Activated CD8-positive, alpha-beta memory T cell treated with anti-CD3 and anti-CD28 coated beads, Interleukin-2, amount 10 ng/mL, durations not matched to agents 7 days and 5 days (primary cell): Measurements from ENCODE around the gene GRK6. TPM values are rescaled to one million over a fixed set of nuclear protein-coding genes. Genes with fewer than 3 reads are reported as not detected.

ENCODE experiments used
- ATAC-seq: fragments of 150-1000 bp; cut with Tn5 transposase; one replicate; pipeline ENCODE4 v1.10.0; 2021; ENCODE audit warnings: moderate library complexity
- CTCF ChIA-PET: fragments of 350-600 bp; sonication (Branson Sonifier 250); formaldehyde crosslinking; loops from one replicate; lab custom pipeline; 2021; ENCODE audit warnings: antibody characterized with exemption; lab: Charles Lee
- DNase-seq: peaks from one replicate; pipeline ENCODE4 v3.0.0-alpha.2; 2020
- H3K27ac Mint-ChIP-seq: one replicate; pipeline ENCODE4 v1.8.0; 2021; ENCODE audit warnings: mild to moderate bottlenecking, mixed read lengths
- H3K27me3 Mint-ChIP-seq: one replicate; pipeline ENCODE4 v1.8.0; 2021; ENCODE audit warnings: mixed read lengths
- H3K36me3 Mint-ChIP-seq: one replicate; pipeline ENCODE4 v1.8.0; 2021; ENCODE audit warnings: mild to moderate bottlenecking, mixed read lengths
- H3K4me1 Mint-ChIP-seq: one replicate; pipeline ENCODE4 v1.8.0; 2021; ENCODE audit warnings: mixed read lengths
- H3K4me3 Mint-ChIP-seq: one replicate; pipeline ENCODE4 v1.8.0; 2021; ENCODE audit warnings: mild to moderate bottlenecking, moderate library complexity, mixed read lengths
- H3K9me3 Mint-ChIP-seq: one replicate; pipeline ENCODE4 v1.8.0; 2022; ENCODE audit warnings: low read depth, mixed read lengths
- total RNA-seq, 2 experiments: library from RNA; stranded (reverse); gene quantifications; one replicate each; pipeline ENCODE4 v1.2.3, GENCODE V29; 2021

GRK6 gene
- total RNA-seq, 2 experiments from 2014 or later = 112 to 159 TPM

GRCh38 chr5:177487975-177488374 is 61.5 kb downstream of the GRK6 start:
- no peak overlapping the region for H3K27ac Mint-ChIP-seq
- H3K9me3 Mint-ChIP-seq = no peaks in the 10 kb centered on the region
- CTCF ChIA-PET = interaction anchor here (1.1 to 19.2 kb wide), 5 partner anchors 9 to 84 kb away, joined by 3 to 193 read pairs (median 6); partner anchors contain the start of gene PDLIM7
- no peak for DNase-seq
- H3K4me1 Mint-ChIP-seq = peaks cover 4% of the 10 kb centered on the region
- no peaks in the 10 kb centered on the region for H3K27me3 Mint-ChIP-seq
- no peak for ATAC-seq
- H3K4me3 Mint-ChIP-seq = no peak overlapping the region
- peaks cover 17% of the 10 kb centered on the region for H3K36me3 Mint-ChIP-seq

DNA sequence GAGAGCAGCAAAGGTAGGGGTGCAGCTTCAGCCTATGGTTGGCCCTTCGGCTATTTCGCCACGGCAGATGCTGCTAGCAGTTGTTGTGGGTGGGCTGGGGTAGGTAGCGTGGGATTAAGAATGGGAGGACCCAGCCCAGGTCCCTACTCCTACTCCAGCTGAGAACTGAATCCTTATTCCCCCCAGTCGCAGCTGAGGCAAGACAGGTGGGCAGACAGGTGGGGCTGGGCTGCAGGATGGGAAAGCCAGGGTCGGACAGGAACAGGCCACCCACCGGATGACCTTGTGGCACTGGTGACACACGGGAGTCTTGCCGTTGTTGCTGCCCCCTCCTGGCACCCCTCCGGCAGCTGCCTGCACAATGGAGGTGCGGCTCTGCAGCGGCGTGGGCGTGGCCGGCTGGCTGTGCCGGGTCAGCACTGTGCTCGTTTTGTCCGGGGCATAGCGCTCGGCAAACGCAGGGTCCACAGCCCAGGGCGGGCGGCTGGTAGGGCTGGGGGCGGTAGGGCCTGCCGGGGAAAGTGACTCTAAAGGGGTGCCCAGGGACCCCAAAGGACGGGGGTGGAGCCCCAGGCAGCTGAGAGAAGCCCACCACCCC is 62.7 kb downstream of the GRK6 start:
- Mint-ChIP-seq H3K36me3 (peaks cover 15% of the 10 kb centered on the region), H3K27ac (no peak overlapping the region), H3K4me1 (peaks cover 12% of the 10 kb centered on the region), H3K9me3 (no peaks in the 10 kb centered on the region), H3K27me3 (no peaks in the 10 kb centered on the region), H3K4me3 (no peak overlapping the region)
- DNase-seq = no peak
- no peak for ATAC-seq
- CTCF ChIA-PET = interaction anchor here (0.8 to 19.2 kb wide), 6 partner anchors 10 to 99 kb away, joined by 3 to 193 read pairs (median 4); no protein-coding TSS in a partner anchor

DNA sequence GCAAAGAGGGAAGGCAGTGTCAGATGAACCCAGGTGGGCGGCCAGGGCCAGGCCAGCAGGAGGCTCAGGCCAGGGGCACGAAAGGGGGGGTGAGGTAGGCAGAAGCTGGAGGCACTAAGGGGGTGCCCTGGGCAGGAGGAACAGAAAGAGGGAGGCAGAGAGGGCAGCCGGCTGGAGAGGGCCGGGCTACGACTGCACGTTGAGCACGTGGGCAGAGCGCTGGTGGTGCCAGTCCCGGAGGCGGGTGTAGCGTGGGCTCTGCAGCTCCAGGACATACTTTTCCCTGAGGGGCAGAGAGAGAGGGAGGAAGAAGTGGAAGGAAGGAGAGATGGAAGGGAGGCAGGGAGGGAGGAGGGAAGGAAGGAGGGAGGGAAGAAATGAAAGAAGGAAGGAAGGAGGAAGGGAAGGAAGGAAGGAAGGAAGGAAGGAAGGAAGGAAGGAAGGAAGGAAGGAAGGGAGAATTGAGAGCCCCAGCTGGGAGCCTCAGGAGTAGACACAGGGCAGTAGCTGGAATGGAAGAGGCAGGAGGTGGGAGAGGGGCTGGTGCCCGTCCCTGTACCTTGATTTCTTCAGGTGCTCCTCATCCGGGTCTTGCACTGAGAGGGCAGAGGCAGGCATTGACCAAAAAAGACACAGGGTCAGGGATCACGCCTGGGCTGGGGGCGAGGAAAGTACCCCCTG is 64.0 kb downstream of the GRK6 start:
- no peak overlapping the region for H3K4me3 Mint-ChIP-seq
- peaks cover 15% of the 10 kb centered on the region for H3K36me3 Mint-ChIP-seq
- H3K9me3 Mint-ChIP-seq = no peaks in the 10 kb centered on the region
- H3K4me1 Mint-ChIP-seq = peaks cover 22% of the 10 kb centered on the region
- no peak for ATAC-seq
- H3K27me3 Mint-ChIP-seq = no peaks in the 10 kb centered on the region
- CTCF ChIA-PET = interaction anchor here (1.1 to 19.2 kb wide), 5 partner anchors 11 to 100 kb away, joined by 3 to 193 read pairs (median 5); no protein-coding TSS in a partner anchor
- no peak for DNase-seq
- H3K27ac Mint-ChIP-seq = no peak overlapping the region

DNA sequence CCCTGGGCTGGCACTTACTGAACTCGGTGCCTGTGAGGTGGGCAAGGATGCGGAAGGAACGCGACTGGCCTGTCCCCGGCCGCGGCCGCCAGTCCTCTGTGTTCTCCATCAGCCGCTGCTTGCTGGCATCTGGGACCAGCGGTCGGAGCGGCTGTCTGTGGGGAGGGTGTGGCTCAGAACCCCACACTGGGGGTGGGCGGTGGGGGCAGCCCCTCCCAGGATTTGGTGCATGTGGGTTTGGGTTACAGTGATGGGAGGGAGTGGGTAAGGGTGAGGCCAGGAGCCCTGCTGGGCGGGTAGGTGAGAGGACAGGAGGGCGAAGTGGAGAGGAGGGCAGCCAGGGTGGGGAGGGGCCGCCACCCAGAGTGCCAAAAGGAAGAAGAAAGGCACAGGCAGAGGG is 64.5 kb downstream of the GRK6 start:
- ATAC-seq = no peak
- Mint-ChIP-seq H3K36me3 (peaks cover 15% of the 10 kb centered on the region), H3K27ac (no peak overlapping the region), H3K4me3 (no peak overlapping the region), H3K27me3 (no peaks in the 10 kb centered on the region), H3K9me3 (no peaks in the 10 kb centered on the region), H3K4me1 (peaks cover 27% of the 10 kb centered on the region)
- CTCF ChIA-PET = interaction anchor here (1.0 to 19.2 kb wide), 2 partner anchors 13 to 33 kb away, joined by 4 to 193 read pairs; no protein-coding TSS in a partner anchor
- no peak for DNase-seq

- H3K9me3 Mint-ChIP-seq = no peaks in the 10 kb centered on the region
- no peaks in the 10 kb centered on the region for H3K27me3 Mint-ChIP-seq
- DNase-seq = no peak
- no peak overlapping the region for H3K27ac Mint-ChIP-seq
- no peak overlapping the region for H3K4me3 Mint-ChIP-seq
- CTCF ChIA-PET = interaction anchor here (1.0 to 19.2 kb wide), 3 partner anchors 14 to 34 kb away, joined by 4 to 193 read pairs (median 136); partner anchors contain the start of gene DBN1
- peaks cover 30% of the 10 kb centered on the region for H3K4me1 Mint-ChIP-seq
- H3K36me3 Mint-ChIP-seq = peaks cover 13% of the 10 kb centered on the region
- no peak for ATAC-seq
Measured at GRCh38 chr5:177491429-177491945, 65.0 kb downstream of the GRK6 start.

- CTCF ChIA-PET = interaction anchor here (0.5 to 19.2 kb wide), 9 partner anchors 10 to 120 kb away, joined by 3 to 193 read pairs (median 5); partner anchors contain the start of gene DBN1
- Mint-ChIP-seq H3K36me3 (peaks cover 12% of the 10 kb centered on the region), H3K9me3 (no peaks in the 10 kb centered on the region), H3K4me1 (peaks cover 30% of the 10 kb centered on the region), H3K27me3 (no peaks in the 10 kb centered on the region), H3K27ac (peak overlapping the region; percentile 30), H3K4me3 (no peak overlapping the region)
- DNase-seq (no peak), ATAC-seq (no peak)
Measured at GRCh38 chr5:177491983-177492746, 65.7 kb downstream of the GRK6 start.

Other genes starting within 250 kb of the GRK6 start
- 10 to 100 TPM; 40.5 to 50.8 TPM for gene RAB24, start 123.0 kb upstream of the GRK6 start, total RNA-seq
- 100 to 1,000 TPM; 173 to 228 TPM for gene PRELID1, start 122.9 kb upstream of the GRK6 start, total RNA-seq
- gene MXD3, start 114.8 kb upstream of the GRK6 start, total RNA-seq = 100 to 1,000 TPM in 1 of 2 experiments, 10 to 100 TPM in 1; 60.2 to 117 TPM
- gene LMAN2, start 75.0 kb upstream of the GRK6 start, total RNA-seq = 100 to 1,000 TPM; 133 to 140 TPM
- gene RGS14, start 68.8 kb upstream of the GRK6 start, total RNA-seq = 10 to 100 TPM; 52.3 to 93.0 TPM
- gene SLC34A1, start 42.2 kb upstream of the GRK6 start, total RNA-seq = under 1 TPM; 0.19 to 0.85 TPM
- not detected for gene PFN3, start 26.0 kb upstream of the GRK6 start, total RNA-seq
- gene F12, start 17.1 kb upstream of the GRK6 start, total RNA-seq = 1 to 10 TPM; 1.3 to 2.2 TPM
- 1 to 10 TPM; 3.1 to 5.3 TPM for gene PRR7, start 20.1 kb downstream of the GRK6 start, total RNA-seq
- 100 to 1,000 TPM in 1 of 2 experiments, 10 to 100 TPM in 1; 81.5 to 128 TPM for gene DBN1, start 47.0 kb downstream of the GRK6 start, total RNA-seq
- gene PDLIM7, start 70.9 kb downstream of the GRK6 start, total RNA-seq = 10 to 100 TPM; 72.9 to 81.2 TPM
- 1 to 10 TPM; 3.3 to 5.7 TPM for gene DOK3, start 83.2 kb downstream of the GRK6 start, total RNA-seq
- gene DDX41, start 90.3 kb downstream of the GRK6 start, total RNA-seq = 100 to 1,000 TPM; 126 to 130 TPM
- gene FAM193B, start 127.9 kb downstream of the GRK6 start, total RNA-seq = 100 to 1,000 TPM in 1 of 2 experiments, 10 to 100 TPM in 1; 77.5 to 116 TPM
- gene TMED9, start 165.5 kb downstream of the GRK6 start, total RNA-seq = 100 to 1,000 TPM in 1 of 2 experiments, 10 to 100 TPM in 1; 99.9 to 111 TPM
- 10 to 100 TPM; 16.8 to 17.2 TPM for gene B4GALT7, start 173.5 kb downstream of the GRK6 start, total RNA-seq